ENCODE data around the gene ZDHHC21. TPM values are rescaled to one million over a fixed set of nuclear protein-coding genes. Genes with fewer than 3 reads are reported as not detected.

The ZDHHC21 gene
- total RNA-seq, 1 experiment from 2014 or later = 9.0 TPM

GRCh38 chr9:14573319-14573718, 119.9 kb downstream of the ZDHHC21 start:
- Histone ChIP-seq H2BK15ac (ENCODE audit: low read depth, low read length) (no peak overlapping the region), H4K20me1 (ENCODE audit: control insufficient read depth, insufficient read depth, insufficient read length) (no peaks in the 10 kb centered on the region), H2AFZ (ENCODE audit: low read length) (no peak overlapping the region), H3K79me2 (ENCODE audit: insufficient read depth, low read length) (no peaks in the 10 kb centered on the region), H3K4me2 (ENCODE audit: insufficient read depth, insufficient read length, low read length) (no peak overlapping the region), H3T11ph (ENCODE audit: low read length) (no peak overlapping the region), H3K23me2 (ENCODE audit: insufficient read length, low read depth, low read length, poor library complexity, severe bottlenecking) (no peaks in the 10 kb centered on the region), H2BK120ac (ENCODE audit: low read depth, low read length, poor library complexity, severe bottlenecking) (no peak overlapping the region), H2BK5ac (ENCODE audit: insufficient read length, low read length) (no peak overlapping the region), H2BK12ac (ENCODE audit: insufficient read length, low read depth, low read length) (no peak overlapping the region), H3K4me1 (ENCODE audit: insufficient read depth, low read length) (no peaks in the 10 kb centered on the region), H2BK20ac (ENCODE audit: low read depth, low read length, poor library complexity, severe bottlenecking) (no peak overlapping the region), H2AK5ac (ENCODE audit: insufficient read length, low read length) (no peak overlapping the region), H3K18ac (ENCODE audit: insufficient read length, low read depth, low read length) (no peak overlapping the region), H3K9me3 (ENCODE audit: control insufficient read depth, low read depth, low read length) (no peaks in the 10 kb centered on the region), H4K91ac (ENCODE audit: insufficient read length, low read depth, low read length) (no peak overlapping the region), H3K4ac (ENCODE audit: low read depth, low read length) (no peak overlapping the region), H3K56ac (ENCODE audit: insufficient read length, low read depth, low read length) (no peak overlapping the region), H4K5ac (ENCODE audit: insufficient read length, low read depth, low read length) (no peak overlapping the region), H3K27ac (ENCODE audit: insufficient read length, low read depth, low read length) (no peak overlapping the region), H3K79me1 (ENCODE audit: insufficient read depth, low read depth, low read length, poor library complexity, severe bottlenecking) (no peaks in the 10 kb centered on the region), H3K14ac (ENCODE audit: insufficient read depth, low read length) (no peak overlapping the region), H3K27me3 (ENCODE audit: insufficient read depth, low read length) (no peaks in the 10 kb centered on the region), H3K23ac (ENCODE audit: insufficient read length, low read depth, low read length) (no peak overlapping the region), H3K9ac (ENCODE audit: extremely low read depth, insufficient read length, low read length) (no peak overlapping the region), H4K8ac (replicated peaks; ENCODE audit: insufficient read length, low read depth, low read length) (no peak overlapping the region)
- peaks cover 3 to 8% of the 10 kb centered on the region in 2 experiments; a peak in 4 of 5 replicates for H3K9me3 Mint-ChIP-seq
- no peak for TF ChIP-seq CTCF (conservative IDR thresholded peaks at IDR 0.05)
- H3K36me3 Mint-ChIP-seq (ENCODE audit: insufficient read depth in 1 of 3, low read depth in 3 of 3) = no peaks in the 10 kb centered on the region
- peaks cover 4 to 8% of the 10 kb centered on the region in 2 experiments; a peak in 3 of 4 replicates for H3K4me1 Mint-ChIP-seq
- H3K27me3 Mint-ChIP-seq (ENCODE audit: low read depth) = no peaks in the 10 kb centered on the region
- no peak overlapping the region for H3K4me3 Mint-ChIP-seq
- no peak for DNase-seq
- H3K27ac Mint-ChIP-seq = no peak overlapping the region
- WGBS (ENCODE audit: extremely low coverage, insufficient read length, low lambda C conversion rate) = no CpG with 5 or more reads among the region's 4 CpGs
